DOHH2 (cell line): Measurements from ENCODE around the gene TTC33.
A peak's percentile ranks its signal among the peaks of the same experiment; 100 is the strongest.

Experiments
- H3F3A ChIP-seq: fragments of 200-600 bp; sonication (generic), shearing (Covaris generic); 2 replicates; pipeline ENCODE4 v1.6.0; 2016; ENCODE audit warnings: antibody characterized with exemption, mild to moderate bottlenecking; ENCODE audit not compliant: control insufficient read depth, insufficient read depth
- H3K27ac ChIP-seq: fragments of 200-600 bp; sonication (generic); 2 replicates; pipeline ENCODE4 v1.5.1; 2014; ENCODE audit warnings: low read depth, mild to moderate bottlenecking, low read length, moderate library complexity
- H3K27me3 ChIP-seq: fragments of 200-600 bp; sonication (generic); 2 replicates; pipeline ENCODE4 v1.6.1; 2014; ENCODE audit warnings: mild to moderate bottlenecking, low read length, mixed read lengths; ENCODE audit not compliant: control insufficient read depth
- H3K36me3 ChIP-seq: fragments of 200-600 bp; sonication (generic); 2 replicates; pipeline ENCODE4 v1.6.1; 2014; ENCODE audit warnings: mild to moderate bottlenecking, low read length, moderate library complexity, mixed read lengths; ENCODE audit not compliant: control insufficient read depth
- H3K4me1 ChIP-seq: fragments of 200-600 bp; sonication (generic); 2 replicates; pipeline ENCODE4 v1.6.1; 2014; ENCODE audit warnings: mild to moderate bottlenecking, low read length, mixed read lengths; ENCODE audit not compliant: control insufficient read depth
- H3K4me2 ChIP-seq: fragments of 200-600 bp; sonication (generic); 2 replicates; pipeline ENCODE4 v1.6.0; 2014; ENCODE audit warnings: mild to moderate bottlenecking, low read length, moderate library complexity
- H3K4me3 ChIP-seq: fragments of 200-600 bp; sonication (generic); 2 replicates; pipeline ENCODE4 v1.5.1; 2014; ENCODE audit warnings: mild to moderate bottlenecking, low read length, mixed read lengths
- H3K79me2 ChIP-seq: fragments of 200-600 bp; sonication (generic); 2 replicates; pipeline ENCODE4 v1.6.1; 2014; ENCODE audit warnings: mild to moderate bottlenecking, low read length, mixed read lengths; ENCODE audit not compliant: control insufficient read depth
- H3K9me2 ChIP-seq: fragments of 200-600 bp; sonication (generic); replicated peaks from 2 replicates; pipeline ENCODE4 v1.6.1; 2014; ENCODE audit warnings: mild to moderate bottlenecking, low read length, mixed read lengths; ENCODE audit not compliant: control insufficient read depth
- H3K9me3 ChIP-seq: fragments of 200-600 bp; sonication (generic); 2 replicates; pipeline ENCODE4 v1.6.1; 2014; ENCODE audit warnings: antibody characterized with exemption, low read length, mixed read lengths; ENCODE audit not compliant: control insufficient read depth, insufficient read depth
- H4K20me1 ChIP-seq: fragments of 200-600 bp; sonication (generic); 2 replicates; pipeline ENCODE4 v1.6.0; 2014; ENCODE audit warnings: low read depth, mild to moderate bottlenecking, antibody characterized with exemption, low read length, moderate library complexity; ENCODE audit not compliant: control insufficient read depth, insufficient read depth
- CTCF ChIP-seq: fragments of 200-600 bp; sonication (generic); IDR thresholded peaks from one replicate; pipeline ENCODE4 v1.5.1; 2014; ENCODE audit warnings: antibody characterized with exemption, mild to moderate bottlenecking, low read depth, low read length; ENCODE audit not compliant: poor library complexity, severe bottlenecking
- EZH2phosphoT487 ChIP-seq: fragments of 200-600 bp; sonication (generic); IDR thresholded peaks from 2 replicates; pipeline ENCODE4 v1.6.1; 2017; ENCODE audit warnings: borderline replicate concordance, mild to moderate bottlenecking, antibody characterized with exemption, low read length, moderate library complexity, mixed read lengths

Gene TTC33

DNA sequence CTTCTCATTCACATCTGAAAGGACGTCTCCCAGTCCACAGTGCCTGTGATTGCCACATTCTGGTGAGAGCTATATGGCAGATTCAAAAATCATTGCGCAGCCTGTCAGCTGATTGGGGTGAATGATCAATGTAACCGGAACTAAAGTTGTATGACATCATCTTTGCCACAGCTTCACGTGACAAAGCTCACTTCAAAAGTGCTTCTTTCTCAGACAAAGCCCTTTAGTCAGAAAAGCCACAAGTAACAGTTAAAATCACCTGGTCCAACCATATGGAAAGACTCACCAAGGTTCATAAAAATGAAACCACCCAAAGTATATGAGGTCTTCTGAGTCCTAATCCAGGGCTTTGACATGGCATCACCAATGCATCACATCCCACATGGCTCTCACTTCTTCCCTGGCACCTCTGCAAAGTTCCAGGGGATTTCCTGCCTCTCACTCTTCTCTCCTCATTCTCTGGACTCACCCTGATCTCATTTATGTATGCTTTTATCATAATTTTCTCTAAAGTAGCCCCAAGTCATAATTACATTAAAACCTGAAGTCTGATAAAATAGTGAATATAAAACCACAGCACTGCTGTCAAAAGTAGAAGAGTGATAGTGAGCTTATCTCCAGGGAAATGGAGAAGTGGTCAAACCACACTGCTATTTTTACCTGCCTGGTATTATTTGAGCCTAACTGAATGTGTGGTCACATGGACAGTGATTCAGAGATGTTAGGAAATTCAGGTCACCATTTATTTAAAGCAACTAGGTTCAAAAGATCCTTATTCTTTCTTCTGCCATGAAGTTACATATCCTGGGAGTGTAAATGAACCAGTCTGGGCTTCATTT lies 269.1 kb downstream of the TTC33 start:
- Histone ChIP-seq H3K9me2 (no peaks in the 10 kb centered on the region), H3K36me3 (no peaks in the 10 kb centered on the region), H3K4me1 (peaks cover 40% of the 10 kb centered on the region), H3K27ac (peak overlapping the region; percentile 8; the same call in 1 of the 2 replicates), H3K4me2 (peak overlapping the region; percentile 59), H3F3A (no peaks in the 10 kb centered on the region), H3K9me3 (no peaks in the 10 kb centered on the region), H3K4me3 (peak overlapping the region; percentile 22), H4K20me1 (no peaks in the 10 kb centered on the region), H3K79me2 (no peaks in the 10 kb centered on the region), H3K27me3 (no peaks in the 10 kb centered on the region)
- TF ChIP-seq EZH2phosphoT487 (no peak), CTCF (no peak)

DNA sequence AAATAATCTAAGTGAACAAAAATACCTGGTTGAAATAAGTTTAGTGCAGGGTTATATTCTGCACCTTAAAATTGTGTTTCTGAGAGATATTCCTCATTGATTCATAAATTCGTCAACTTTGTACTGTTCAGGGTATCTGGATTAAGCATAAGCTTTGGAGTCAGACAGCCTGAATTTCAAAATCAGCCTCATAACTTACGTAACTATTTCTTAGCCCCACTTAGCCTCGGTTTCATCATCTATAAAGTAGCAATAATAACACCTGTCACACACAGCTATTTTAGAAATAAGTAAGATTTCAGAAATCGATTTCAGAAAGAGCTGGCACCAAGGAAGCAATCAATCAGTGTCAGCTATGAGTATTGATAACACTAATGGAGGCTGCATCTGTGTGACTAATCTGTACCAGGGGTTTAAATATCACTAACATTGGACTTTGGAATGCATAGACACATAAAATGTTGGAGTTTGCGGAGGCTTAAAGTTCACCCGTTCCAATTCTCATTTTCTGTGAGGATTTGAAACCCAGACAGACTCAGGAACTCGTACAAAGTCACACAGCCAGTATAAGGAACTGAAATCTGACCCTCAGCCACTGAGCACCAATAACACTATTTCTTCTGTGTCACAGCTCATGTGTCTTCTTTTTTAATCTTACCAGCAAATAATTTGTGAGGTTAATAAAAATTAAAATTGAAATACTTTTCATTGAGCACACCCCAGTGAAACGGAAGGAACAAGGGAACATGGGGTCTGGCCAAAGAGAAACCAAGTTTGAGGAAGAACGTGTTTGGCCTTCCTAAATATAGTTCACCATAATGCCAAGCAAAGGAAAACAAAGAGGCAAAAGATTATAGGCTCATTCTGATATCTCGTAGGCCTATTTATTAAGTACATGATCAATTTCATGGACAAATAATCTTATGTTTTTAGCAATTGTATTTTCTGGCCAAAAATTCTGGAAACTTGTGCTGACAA lies 270.5 kb downstream of the TTC33 start:
- no peaks in the 10 kb centered on the region for H3K79me2 ChIP-seq

GRCh38 chr5:40484495-40484894 lies 271.3 kb downstream of the TTC33 start:
- Histone ChIP-seq H3K4me2 (peak overlapping the region; percentile 59), H3F3A (no peaks in the 10 kb centered on the region), H3K79me2 (no peaks in the 10 kb centered on the region), H3K4me3 (peak overlapping the region; percentile 22), H3K27me3 (no peaks in the 10 kb centered on the region), H3K4me1 (peaks cover 40% of the 10 kb centered on the region), H3K9me2 (no peaks in the 10 kb centered on the region), H3K9me3 (no peaks in the 10 kb centered on the region), H3K27ac (0 out of 2 replicates have a peak overlapping the region, but pooled peaks have one; percentile 5), H3K36me3 (no peaks in the 10 kb centered on the region), H4K20me1 (no peaks in the 10 kb centered on the region)
- TF ChIP-seq EZH2phosphoT487 (no peak), CTCF (no peak)

More for the DNA sequence above, 270.5 kb downstream of the TTC33 start:
- no peaks in the 10 kb centered on the region for H3K9me3 ChIP-seq
- H3K9me2 ChIP-seq = no peaks in the 10 kb centered on the region
- TF ChIP-seq EZH2phosphoT487 (no peak), CTCF (no peak)
- no peaks in the 10 kb centered on the region for H3F3A ChIP-seq
- no peaks in the 10 kb centered on the region for H3K36me3 ChIP-seq
- H4K20me1 ChIP-seq = no peaks in the 10 kb centered on the region
- peak overlapping the region; percentile 22 for H3K4me3 ChIP-seq
- H3K4me1 ChIP-seq = peaks cover 40% of the 10 kb centered on the region
- H3K4me2 ChIP-seq = peak overlapping the region; percentile 59
- no peaks in the 10 kb centered on the region for H3K27me3 ChIP-seq
- H3K27ac ChIP-seq = peak overlapping the region; percentile 5; the same call in 1 of the 2 replicates
